SK-N-SH (cell line): ENCODE results near the gene CD6. TPM values are rescaled to one million over a fixed set of nuclear protein-coding genes. Genes with fewer than 3 reads are reported as not detected.

Experiments used
- CTCF ChIA-PET: fragments of 300-600, 350-600 bp; formaldehyde crosslinking; extraction: SDS; loops from one replicate; lab custom pipeline; 2021; lab: Yijun Ruan, JAX
- POLR2A ChIA-PET: fragments of 350-600 bp; sonication (Branson Sonifier 250); formaldehyde crosslinking; extraction: SDS; loops from one replicate; lab custom pipeline; 2020; ENCODE audit warnings: antibody characterized with exemption, inconsistent platforms; lab: Yijun Ruan, JAX
- DNase-seq: peaks from one replicate; pipeline ENCODE4 v3.0.0; 2012
- H2AFZ ChIP-seq: fragments of 200-600 bp; sonication (generic); 2 replicates; pipeline ENCODE4 v1.8.1; 2016; ENCODE audit warnings: antibody characterized with exemption, mild to moderate bottlenecking, low read depth
- H3F3A ChIP-seq: fragments of 200-600 bp; sonication (generic); replicated peaks from 2 replicates; pipeline ENCODE3; 2016; ENCODE audit warnings: antibody characterized with exemption, mild to moderate bottlenecking; ENCODE audit not compliant: insufficient read depth
- H3K27ac ChIP-seq, 2 experiments: fragments of 200-500 bp in 1 of 2; fragments of 200-600 bp in 1 of 2; sonication (Bioruptor generic) in 1 of 2; sonication (generic), shearing (Covaris generic) in 1 of 2; 2 replicates each; pipeline versions ENCODE4 v1.5.1 to v1.6.1; 2014 to 2016; ENCODE audit warnings: low read depth in 2 of 2, inconsistent platforms in 1 of 2, low read length in 1 of 2, mild to moderate bottlenecking in 1 of 2, mixed read lengths in 1 of 2
- H3K27me3 ChIP-seq: fragments of 200-600 bp; sonication (generic), shearing (Covaris generic); 2 replicates; pipeline ENCODE4 v1.6.1; 2016; ENCODE audit warnings: mixed run types; ENCODE audit not compliant: insufficient read depth
- H3K36me3 ChIP-seq, 2 experiments: fragments of 200-500 bp in 1 of 2; fragments of 200-600 bp in 1 of 2; sonication (Bioruptor generic) in 1 of 2; sonication (generic) in 1 of 2; replicated peaks in 1 of 2; 2 replicates each; pipeline versions ENCODE3 to v1.5.1; 2014 to 2016; ENCODE audit warnings: low read length in 1 of 2, mild to moderate bottlenecking in 1 of 2; ENCODE audit not compliant: insufficient read depth in 2 of 2, control insufficient read depth in 1 of 2
- H3K4me1 ChIP-seq, 2 experiments: fragments of 200-500 bp in 1 of 2; fragments of 200-600 bp in 1 of 2; sonication (Bioruptor generic) in 1 of 2; sonication (generic), shearing (Covaris generic) in 1 of 2; 2 replicates each; pipeline versions ENCODE4 v1.5.1 to v1.6.1; 2014 to 2016; ENCODE audit warnings: low read depth in 1 of 2, low read length in 1 of 2, mixed run types in 1 of 2; ENCODE audit not compliant: insufficient read depth in 2 of 2, control insufficient read depth in 1 of 2
- H3K4me2 ChIP-seq: fragments of 200-600 bp; sonication (generic), shearing (Covaris generic); 2 replicates; pipeline ENCODE4 v1.6.1; 2017; ENCODE audit warnings: mixed run types
- H3K4me3 ChIP-seq, 2 experiments: fragments of 200-500 bp in 1 of 2; fragments of 200-600 bp in 1 of 2; sonication (Bioruptor generic) in 1 of 2; sonication (generic), shearing (Covaris generic) in 1 of 2; 2 replicates each; pipeline versions ENCODE4 v1.5.1 to v1.8.1; 2014 to 2016; ENCODE audit warnings: low read depth in 2 of 2, inconsistent platforms in 1 of 2, low read length in 1 of 2, mild to moderate bottlenecking in 1 of 2, mixed read lengths in 1 of 2, moderate library complexity in 1 of 2
- H3K79me2 ChIP-seq: fragments of 200-600 bp; sonication (generic); 2 replicates; pipeline ENCODE4 v1.8.1; 2017; ENCODE audit warnings: mild to moderate bottlenecking; ENCODE audit not compliant: insufficient read depth
- H3K9ac ChIP-seq: fragments of 200-600 bp; sonication (generic); 2 replicates; pipeline ENCODE4 v1.6.1; 2017; ENCODE audit warnings: mixed run types
- H3K9me2 ChIP-seq: fragments of 200-600 bp; sonication (generic); 2 replicates; pipeline ENCODE4 v1.6.1; 2017; ENCODE audit warnings: mixed run types
- H3K9me3 ChIP-seq: fragments of 200-600 bp; sonication (generic); 2 replicates; pipeline ENCODE4 v1.6.1; 2017; ENCODE audit warnings: mixed run types, mild to moderate bottlenecking, moderate library complexity
- H4K20me1 ChIP-seq: fragments of 200-600 bp; sonication (generic); 2 replicates; pipeline ENCODE4 v1.6.1; 2017; ENCODE audit warnings: mild to moderate bottlenecking, mixed run types; ENCODE audit not compliant: insufficient read depth
- CHD2 ChIP-seq: fragments of 150-350 bp; IDR thresholded peaks from 2 replicates; pipeline ENCODE4 v1.6.1; 2018; ENCODE audit warnings: low read length; ENCODE audit not compliant: partially characterized antibody
- CTCF ChIP-seq: fragments of 200-600 bp; sonication (generic); IDR thresholded peaks from 2 replicates; pipeline ENCODE4 v1.6.1; 2017; ENCODE audit warnings: antibody characterized with exemption, mild to moderate bottlenecking, moderate library complexity
- FOXM1 ChIP-seq: IDR thresholded peaks from 2 replicates; pipeline ENCODE4 v1.4.0; 2012; ENCODE audit warnings: low read depth, mild to moderate bottlenecking
- IRF3 ChIP-seq: fragments of 150-350 bp; IDR thresholded peaks from 2 replicates; pipeline ENCODE4 v1.6.1; 2016; ENCODE audit warnings: mild to moderate bottlenecking, low read depth, low read length
- SIN3A ChIP-seq: IDR thresholded peaks from 2 replicates; pipeline ENCODE4 v1.6.1; 2012; ENCODE audit warnings: low read depth, mild to moderate bottlenecking, low read length, moderate library complexity, borderline replicate concordance
- SMC3 ChIP-seq: IDR thresholded peaks from 2 replicates; pipeline ENCODE4 v1.6.1; 2012; ENCODE audit warnings: low read depth, low read length, improper control_type of control experiment
- USF1 ChIP-seq: IDR thresholded peaks from 2 replicates; pipeline ENCODE4 v1.4.0; 2012; ENCODE audit warnings: low read depth, borderline replicate concordance
- USF2 ChIP-seq: fragments of 150-350 bp; IDR thresholded peaks from 2 replicates; pipeline ENCODE4 v1.6.1; 2017; ENCODE audit warnings: antibody characterized with exemption, low read length, low read depth, borderline replicate concordance
- YY1 ChIP-seq: IDR thresholded peaks from 2 replicates; pipeline ENCODE4 v1.4.0; 2012; ENCODE audit warnings: low read depth, mild to moderate bottlenecking
- WGBS: methylation state at CpG from one replicate; pipeline ENCODE4 v1.1.6; 2017; ENCODE audit warnings: low lambda C conversion rate; 5-methylcytosine and 5-hydroxymethylcytosine counted together
- polyA plus RNA-seq, 3 experiments: library from polyadenylated mRNA; depleted of rRNA; stranded (reverse); fragments of >200 nt; gene quantifications; 2 replicates each; pipeline ENCODE4 v1.2.3, GENCODE V29; 2012

The CD6 gene
- polyA plus RNA-seq, 1 of the 3 experiments (the other 2 are of a cell fraction) = not detected

GRCh38 chr11:61007956-61008896 is 36.7 kb downstream of the CD6 start (continued):
- no peak for TF ChIP-seq YY1
- no peak for TF ChIP-seq USF2

- WGBS = 85% methylated on average over 5 of the region's 5 CpGs
- POLR2A ChIA-PET = no interaction called here
- no peaks in the 10 kb centered on the region for H3K79me2 ChIP-seq
- H2AFZ ChIP-seq = no peak overlapping the region
- H4K20me1 ChIP-seq = no peaks in the 10 kb centered on the region
- no peaks in the 10 kb centered on the region for H3K36me3 ChIP-seq
- peaks cover 13% of the 10 kb centered on the region; the same call in 1 of the 2 replicates for H3K27me3 ChIP-seq
- no peaks in the 10 kb centered on the region for H3F3A ChIP-seq
- H3K4me1 ChIP-seq = peaks cover 4 to 25% of the 10 kb centered on the region in 2 experiments; a peak in 2 of 4 replicates
- TF ChIP-seq IRF3 (no peak), USF1 (no peak), SMC3 (no peak), SIN3A (no peak), CTCF (no peak), CHD2 (no peak), YY1 (no peak), FOXM1 (no peak)
- H3K27ac ChIP-seq = no peak overlapping the region
- no peaks in the 10 kb centered on the region for H3K9me3 ChIP-seq
- no peak overlapping the region for H3K4me3 ChIP-seq
- no peak overlapping the region for H3K4me2 ChIP-seq
- H3K9me2 ChIP-seq = no peaks in the 10 kb centered on the region
- DNase-seq = no peak
- H3K9ac ChIP-seq = no peak overlapping the region
- CTCF ChIA-PET = no interaction called here
Observed at GRCh38 chr11:61008971-61009370, 37.5 kb downstream of the CD6 start.
